ELR (cell line): ENCODE results near the gene WNT11.
"Not testable (repeated sequence)": the region's sequence is repeated elsewhere in the genome, so short reads cannot be mapped to it uniquely, and the experiment has no call there.

Experiments used
- DNase-seq: peaks from one replicate; pipeline ENCODE4 v3.0.0-alpha.2; 2015; ENCODE audit warnings: low read depth

The WNT11 gene

GRCh38 chr11:76201672-76202412, 4.5 kb downstream of the WNT11 start:
- DNase-seq: no peak

GRCh38 chr11:76201056-76201455, 5.2 kb downstream of the WNT11 start:
- no peak for DNase-seq

- no peak for DNase-seq
Observed at GRCh38 chr11:76200006-76200940, 6.0 kb downstream of the WNT11 start.

- not testable (repeated sequence) for DNase-seq
Observed at GRCh38 chr11:76198691-76199090, 7.6 kb downstream of the WNT11 start.

- DNase-seq: no peak
Observed at GRCh38 chr11:76197941-76198640, 8.2 kb downstream of the WNT11 start.

- DNase-seq: no peak
Observed at GRCh38 chr11:76197332-76197731, 9.0 kb downstream of the WNT11 start.

GRCh38 chr11:76196849-76197248, 9.5 kb downstream of the WNT11 start:
- DNase-seq: no peak

- no peak for DNase-seq
Observed at GRCh38 chr11:76194872-76195668, 11.2 kb downstream of the WNT11 start.

GRCh38 chr11:76193219-76193618, 13.1 kb downstream of the WNT11 start:
- DNase-seq: no peak

GRCh38 chr11:76190376-76190775, 15.9 kb downstream of the WNT11 start:
- no peak for DNase-seq

GRCh38 chr11:76189682-76190081, 16.6 kb downstream of the WNT11 start:
- DNase-seq: no peak

- DNase-seq: no peak
Observed at GRCh38 chr11:76188873-76189272, 17.4 kb downstream of the WNT11 start.

GRCh38 chr11:76186776-76187279, 19.5 kb downstream of the WNT11 start:
- DNase-seq: no peak

GRCh38 chr11:76185931-76186401, 20.3 kb downstream of the WNT11 start:
- DNase-seq: no peak

GRCh38 chr11:76185511-76185910, 20.8 kb downstream of the WNT11 start:
- DNase-seq: no peak

GRCh38 chr11:76184551-76184993, 21.7 kb downstream of the WNT11 start:
- peak; percentile 37 for DNase-seq

- no peak for DNase-seq
Observed at GRCh38 chr11:76181371-76181770, 24.9 kb downstream of the WNT11 start.

- DNase-seq: no peak
Observed at GRCh38 chr11:76179147-76179546, 27.2 kb downstream of the WNT11 start.

- DNase-seq: no peak
Observed at GRCh38 chr11:76177250-76177686, 29.0 kb downstream of the WNT11 start.

- DNase-seq: no peak
Observed at GRCh38 chr11:76176463-76176862, 29.8 kb downstream of the WNT11 start.

- no peak for DNase-seq
Observed at GRCh38 chr11:76175783-76176182, 30.5 kb downstream of the WNT11 start.
